ENCODE data around the gene SOX9. TPM values are rescaled to one million over a fixed set of nuclear protein-coding genes. Genes with fewer than 3 reads are reported as not detected.

The SOX9 gene
- total RNA-seq, 4 donors from 2014 or later = 0.31 to 1.0 (median 0.56) TPM

DNA sequence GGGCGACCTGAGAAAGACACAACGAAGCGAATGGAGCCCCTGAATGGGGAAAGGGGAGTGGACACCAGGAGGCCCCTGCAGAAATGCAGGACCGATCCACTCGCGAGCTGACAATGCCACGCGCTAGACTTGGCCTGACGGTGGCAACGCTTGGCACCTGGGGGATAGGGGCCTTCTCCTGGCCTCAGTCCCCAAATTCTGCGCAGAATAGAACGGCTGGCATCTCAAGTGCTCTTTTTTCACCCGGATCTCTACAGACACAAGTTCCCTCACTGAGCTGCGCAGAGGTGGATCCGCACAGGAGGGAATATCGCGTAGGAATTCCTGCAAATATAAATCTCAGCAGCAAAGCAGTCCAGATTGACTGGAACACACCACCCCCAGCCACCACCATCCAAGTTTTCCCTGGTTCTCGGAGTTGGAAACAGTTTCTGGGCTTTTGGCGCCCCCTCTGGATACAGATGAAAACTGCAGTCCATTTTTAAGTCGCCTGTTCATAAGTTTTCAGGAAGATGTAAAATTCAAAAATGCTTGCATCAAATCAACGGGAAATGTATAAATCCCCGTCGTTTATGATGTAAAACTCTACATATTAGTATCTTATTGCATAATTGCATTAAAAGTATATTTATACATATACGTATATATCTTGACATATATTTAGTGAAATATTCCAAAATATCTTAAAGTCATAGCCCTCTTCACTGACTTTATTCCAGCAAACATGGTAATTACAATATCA, 2.3 kb upstream of the SOX9 start:
- Histone ChIP-seq H3K36me3 (no peaks in the 10 kb centered on the region), H3K4me1 (peaks cover 11 to 30% of the 10 kb centered on the region in 2 donors), H3K9me3 (no peaks in the 10 kb centered on the region), H3K27ac (peak overlapping the region in 2 of 4 donors; percentile 88 to 91), H3K27me3 (peaks cover 7 to 17% (median 9%) of the 10 kb centered on the region in 3 donors), H3K4me3 (peak overlapping the region; percentile 28 to 65 (median 48))
- intact Hi-C loops (cut with DNase I; ENCODE audit: low total_unique reads) (loop anchor here (1.0 to 5.0 kb wide), 3 partner anchors 233 to 1481 kb away; no protein-coding TSS in a partner anchor), in situ Hi-C loops (cut with MboI; ENCODE audit: low sequenced_read_pairs in 4 of 4) (no loop called here)
- ATAC-seq = peak in 1 of 2 donors; percentile 26
- TF ChIP-seq, protein P1, sequence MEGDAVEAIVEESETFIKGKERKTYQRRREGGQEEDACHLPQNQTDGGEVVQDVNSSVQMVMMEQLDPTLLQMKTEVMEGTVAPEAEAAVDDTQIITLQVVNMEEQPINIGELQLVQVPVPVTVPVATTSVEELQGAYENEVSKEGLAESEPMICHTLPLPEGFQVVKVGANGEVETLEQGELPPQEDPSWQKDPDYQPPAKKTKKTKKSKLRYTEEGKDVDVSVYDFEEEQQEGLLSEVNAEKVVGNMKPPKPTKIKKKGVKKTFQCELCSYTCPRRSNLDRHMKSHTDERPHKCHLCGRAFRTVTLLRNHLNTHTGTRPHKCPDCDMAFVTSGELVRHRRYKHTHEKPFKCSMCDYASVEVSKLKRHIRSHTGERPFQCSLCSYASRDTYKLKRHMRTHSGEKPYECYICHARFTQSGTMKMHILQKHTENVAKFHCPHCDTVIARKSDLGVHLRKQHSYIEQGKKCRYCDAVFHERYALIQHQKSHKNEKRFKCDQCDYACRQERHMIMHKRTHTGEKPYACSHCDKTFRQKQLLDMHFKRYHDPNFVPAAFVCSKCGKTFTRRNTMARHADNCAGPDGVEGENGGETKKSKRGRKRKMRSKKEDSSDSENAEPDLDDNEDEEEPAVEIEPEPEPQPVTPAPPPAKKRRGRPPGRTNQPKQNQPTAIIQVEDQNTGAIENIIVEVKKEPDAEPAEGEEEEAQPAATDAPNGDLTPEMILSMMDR (IDR thresholded peaks at IDR 0.05 in 4 of 5, conservative IDR thresholded peaks at IDR 0.05 in 1 of 5) = peak; percentile 74 to 89 (median 80)
- no peak for TF ChIP-seq POLR2A (IDR thresholded peaks at IDR 0.05)
- DNase-seq = peak; percentile 50 to 60

DNA sequence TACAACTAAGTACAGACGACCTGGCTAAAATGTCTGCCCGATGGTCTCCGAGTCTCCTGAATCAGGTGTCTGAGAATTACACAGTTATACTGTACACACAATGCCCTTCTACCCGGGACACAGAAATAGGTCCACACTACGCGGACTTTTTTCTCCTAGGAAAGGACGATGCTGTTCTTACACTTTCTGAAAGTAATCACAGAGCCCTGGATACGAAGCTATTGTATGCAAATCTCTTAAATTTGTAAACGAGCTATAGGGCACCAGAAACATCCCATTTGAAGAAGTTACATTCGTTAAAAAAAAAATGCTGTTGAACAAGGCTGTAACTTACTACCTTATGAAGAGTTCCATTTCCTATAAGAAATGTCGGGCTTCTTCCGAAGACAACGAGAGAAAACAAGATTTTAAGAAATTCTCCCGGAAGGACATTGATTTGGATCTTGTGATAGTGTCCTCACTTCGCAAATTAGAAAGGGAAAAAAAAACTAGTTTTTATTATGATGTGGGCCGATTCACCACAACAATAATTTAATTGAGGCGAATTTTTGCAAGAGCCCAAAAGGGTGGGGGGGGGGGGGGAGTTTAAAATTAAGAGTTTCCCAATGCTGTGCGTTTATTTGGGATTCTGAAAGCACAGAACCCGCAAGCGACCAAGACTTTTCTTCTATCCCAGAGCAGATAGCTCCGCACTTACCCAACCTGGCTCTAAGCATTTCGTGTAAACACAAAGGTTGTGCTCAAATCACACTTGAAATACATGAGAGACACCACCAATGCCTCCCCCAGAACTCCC, 1.5 kb upstream of the SOX9 start:
- H3K27ac ChIP-seq = peak overlapping the region; percentile 88 to 91 (median 90)

DNA sequence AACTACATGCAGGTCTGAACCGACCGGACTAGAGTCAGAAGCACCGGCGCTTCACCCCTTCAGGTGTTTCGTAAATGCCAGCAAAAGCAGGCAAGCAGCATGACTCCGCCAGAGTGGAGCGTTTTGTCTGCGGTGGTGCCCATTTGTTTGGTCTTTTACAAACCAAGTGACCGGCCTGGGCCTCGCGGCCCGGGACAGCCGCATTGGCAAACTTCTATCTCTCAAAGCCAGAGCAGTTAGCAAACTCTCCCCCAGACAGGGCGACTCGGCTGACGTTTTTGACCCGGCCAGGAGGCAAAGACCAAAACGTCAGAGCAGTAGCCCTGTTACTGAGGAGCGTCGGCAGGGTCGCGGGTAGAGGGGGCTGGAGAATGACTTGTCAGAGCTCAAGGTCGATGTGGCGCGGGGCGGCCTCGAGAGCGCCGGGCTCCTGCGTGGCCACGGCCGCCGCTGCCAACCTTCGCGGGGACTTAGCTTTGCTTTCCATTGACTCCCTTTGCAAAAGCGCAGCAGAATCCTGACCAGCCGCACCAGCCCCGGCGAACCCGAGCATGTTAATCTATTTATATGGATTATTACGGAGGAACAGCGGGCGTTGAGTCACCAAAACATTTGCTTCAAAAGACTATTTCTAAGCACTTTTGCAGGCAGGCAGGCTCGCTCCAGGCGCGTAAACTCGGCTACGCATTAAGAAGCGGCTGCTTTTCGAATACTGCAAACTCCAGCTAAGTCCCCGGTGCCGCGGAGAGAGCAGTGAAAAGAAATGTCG, 763 bp upstream of the SOX9 start:
- DNase-seq (peak; percentile 5 to 45), ATAC-seq (peak; percentile 19 to 23)
- Histone ChIP-seq H3K27me3 (peaks cover 5 to 17% (median 9%) of the 10 kb centered on the region in 3 donors), H3K27ac (peak overlapping the region; percentile 88 to 91 (median 90)), H3K4me1 (peaks cover 11 to 30% of the 10 kb centered on the region in 2 donors), H3K9me3 (no peaks in the 10 kb centered on the region), H3K36me3 (no peaks in the 10 kb centered on the region), H3K4me3 (peak overlapping the region; percentile 70 to 76 (median 74))
- intact Hi-C loops (cut with DNase I; ENCODE audit: low total_unique reads) (loop anchor here (1.0 to 5.0 kb wide), 3 partner anchors 154 to 1483 kb away; no protein-coding TSS in a partner anchor), in situ Hi-C loops (cut with MboI; ENCODE audit: low sequenced_read_pairs in 4 of 4) (no loop called here)
- TF ChIP-seq POLR2A (IDR thresholded peaks at IDR 0.05) = peak in 1 of 2 donors; percentile 9
- TF ChIP-seq, protein P1 (IDR thresholded peaks at IDR 0.05 in 4 of 5, conservative IDR thresholded peaks at IDR 0.05 in 1 of 5) = no peak

More for the DNA sequence above, 1.5 kb upstream of the SOX9 start:
- Histone ChIP-seq H3K36me3 (no peaks in the 10 kb centered on the region), H3K4me1 (peaks cover 11 to 30% of the 10 kb centered on the region in 2 donors), H3K9me3 (no peaks in the 10 kb centered on the region), H3K4me3 (peak overlapping the region; percentile 70 to 76 (median 74)), H3K27me3 (peaks cover 7 to 17% (median 9%) of the 10 kb centered on the region in 3 donors)
- DNase-seq (no peak), ATAC-seq (no peak)
- in situ Hi-C loops (cut with MboI; ENCODE audit: low sequenced_read_pairs in 4 of 4) = no loop called here
- intact Hi-C loops (cut with DNase I; ENCODE audit: low total_unique reads) = loop anchor here (2.0 to 5.0 kb wide), 2 partner anchors 646 to 1482 kb away; no protein-coding TSS in a partner anchor
- TF ChIP-seq, protein P1 (IDR thresholded peaks at IDR 0.05 in 4 of 5, conservative IDR thresholded peaks at IDR 0.05 in 1 of 5) = no peak
- TF ChIP-seq POLR2A (IDR thresholded peaks at IDR 0.05) = no peak
